MM.1S (cell line): Measurements from ENCODE around the gene TOP2A.

ENCODE experiments used
- DNase-seq: peaks from one replicate; pipeline ENCODE4 v3.0.0-alpha.2; 2015
- H2AFZ ChIP-seq: fragments of 300-600 bp; sonication (generic); 2 replicates; pipeline ENCODE4 v1.6.0; 2016; ENCODE audit warnings: antibody characterized with exemption, low read length
- H3F3A ChIP-seq: fragments of 300-600 bp; sonication (generic); 2 replicates; pipeline ENCODE4 v1.6.1; 2016; ENCODE audit warnings: mild to moderate bottlenecking, antibody characterized with exemption, low read length, moderate library complexity, mixed read lengths; ENCODE audit not compliant: insufficient read depth
- H3K27ac ChIP-seq: fragments of 300-600 bp; sonication (generic); 2 replicates; pipeline ENCODE4 v1.5.1; 2016; ENCODE audit warnings: mild to moderate bottlenecking, low read length
- H3K27me3 ChIP-seq: fragments of 300-600 bp; sonication (generic); replicated peaks from 2 replicates; pipeline ENCODE4 v1.6.0; 2016; ENCODE audit warnings: low read length; ENCODE audit not compliant: insufficient read depth
- H3K36me3 ChIP-seq: fragments of 300-600 bp; sonication (generic); replicated peaks from 2 replicates; pipeline ENCODE4 v1.6.1; 2016; ENCODE audit warnings: mild to moderate bottlenecking, low read length, mixed read lengths; ENCODE audit not compliant: insufficient read depth
- H3K4me1 ChIP-seq: fragments of 300-600 bp; sonication (generic); 2 replicates; pipeline ENCODE4 v1.6.1; 2016; ENCODE audit warnings: low read length, mixed read lengths
- H3K4me2 ChIP-seq: fragments of 300-600 bp; sonication (generic); 2 replicates; pipeline ENCODE4 v1.6.0; 2016; ENCODE audit warnings: low read depth, low read length
- H3K4me3 ChIP-seq: fragments of 300-600 bp; sonication (generic); 2 replicates; pipeline ENCODE4 v1.5.1; 2016; ENCODE audit warnings: low read length, mixed read lengths
- H3K79me2 ChIP-seq: fragments of 300-600 bp; sonication (generic); 2 replicates; pipeline ENCODE4 v1.6.1; 2016; ENCODE audit warnings: mixed run types, low read length, mixed read lengths
- H3K9ac ChIP-seq: fragments of 300-600 bp; sonication (generic); 2 replicates; pipeline ENCODE4 v1.6.1; 2016; ENCODE audit warnings: low read length, mixed read lengths
- H3K9me2 ChIP-seq: fragments of 300-600 bp; sonication (generic); replicated peaks from 2 replicates; pipeline ENCODE4 v1.6.1; 2016; ENCODE audit warnings: mild to moderate bottlenecking, low read length, mixed read lengths; ENCODE audit not compliant: insufficient read depth
- H3K9me3 ChIP-seq: fragments of 300-600 bp; sonication (generic); replicated peaks from 2 replicates; pipeline ENCODE4 v1.6.1; 2016; ENCODE audit warnings: mild to moderate bottlenecking, low read length, mixed read lengths; ENCODE audit not compliant: insufficient read depth
- H4K20me1 ChIP-seq: fragments of 300-600 bp; sonication (generic); 2 replicates; pipeline ENCODE4 v1.6.1; 2016; ENCODE audit warnings: mild to moderate bottlenecking, low read length, moderate library complexity, mixed read lengths; ENCODE audit not compliant: insufficient read depth
- EZH2 ChIP-seq: fragments of 300-600 bp; sonication (generic); optimal IDR thresholded peaks from 2 replicates; pipeline ENCODE3; 2017; ENCODE audit warnings: low read depth, mild to moderate bottlenecking, antibody characterized with exemption, low read length, mixed read lengths
- EZH2phosphoT487 ChIP-seq: fragments of 300-600 bp; sonication (generic); IDR thresholded peaks from 2 replicates; pipeline ENCODE4 v1.6.1; 2018; ENCODE audit warnings: antibody characterized with exemption, low read length
- TF ChIP-seq, protein P1 (sequence below): fragments of 300-600 bp; sonication (generic); IDR thresholded peaks from 2 replicates; pipeline ENCODE4 v1.5.1; 2016; ENCODE audit warnings: antibody characterized with exemption, low read length, mixed read lengths

Gene TOP2A

DNA sequence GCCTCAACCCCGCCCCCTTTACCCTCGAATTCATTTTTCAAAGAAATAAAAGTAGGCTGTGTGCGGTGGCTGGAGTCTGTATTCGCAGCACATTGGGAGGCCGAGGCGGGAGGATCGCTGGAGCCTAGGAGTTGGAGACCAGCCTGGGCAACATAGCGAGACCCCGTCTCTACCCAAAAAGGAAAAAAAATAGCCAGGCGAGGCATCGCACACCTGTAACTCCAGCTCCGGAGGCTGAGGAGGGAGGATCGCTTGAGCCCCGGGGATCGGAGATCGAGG, 671 bp upstream of the TOP2A start:
- peak overlapping the region; percentile 98 for H3K4me3 ChIP-seq
- H3K9me2 ChIP-seq = no peaks in the 10 kb centered on the region
- H3K9me3 ChIP-seq = no peaks in the 10 kb centered on the region
- no peaks in the 10 kb centered on the region for H3K27me3 ChIP-seq
- H3K27ac ChIP-seq = no peak overlapping the region
- peaks cover 37% of the 10 kb centered on the region for H3K79me2 ChIP-seq
- peak overlapping the region; percentile 93 for H3K4me2 ChIP-seq
- H3K4me1 ChIP-seq = peaks cover 12% of the 10 kb centered on the region; the same call in 1 of the 2 replicates
- peak overlapping the region; percentile 100 for H2AFZ ChIP-seq
- 0 out of 2 replicates have a peak, but pooled peaks cover 3% of the 10 kb centered on the region for H3F3A ChIP-seq
- no peaks in the 10 kb centered on the region for H4K20me1 ChIP-seq
- no peak for DNase-seq
- H3K9ac ChIP-seq = peak overlapping the region; percentile 51; the same call in 1 of the 2 replicates
- TF ChIP-seq EZH2 (no peak), EZH2phosphoT487 (no peak)
- TF ChIP-seq, protein P1, sequence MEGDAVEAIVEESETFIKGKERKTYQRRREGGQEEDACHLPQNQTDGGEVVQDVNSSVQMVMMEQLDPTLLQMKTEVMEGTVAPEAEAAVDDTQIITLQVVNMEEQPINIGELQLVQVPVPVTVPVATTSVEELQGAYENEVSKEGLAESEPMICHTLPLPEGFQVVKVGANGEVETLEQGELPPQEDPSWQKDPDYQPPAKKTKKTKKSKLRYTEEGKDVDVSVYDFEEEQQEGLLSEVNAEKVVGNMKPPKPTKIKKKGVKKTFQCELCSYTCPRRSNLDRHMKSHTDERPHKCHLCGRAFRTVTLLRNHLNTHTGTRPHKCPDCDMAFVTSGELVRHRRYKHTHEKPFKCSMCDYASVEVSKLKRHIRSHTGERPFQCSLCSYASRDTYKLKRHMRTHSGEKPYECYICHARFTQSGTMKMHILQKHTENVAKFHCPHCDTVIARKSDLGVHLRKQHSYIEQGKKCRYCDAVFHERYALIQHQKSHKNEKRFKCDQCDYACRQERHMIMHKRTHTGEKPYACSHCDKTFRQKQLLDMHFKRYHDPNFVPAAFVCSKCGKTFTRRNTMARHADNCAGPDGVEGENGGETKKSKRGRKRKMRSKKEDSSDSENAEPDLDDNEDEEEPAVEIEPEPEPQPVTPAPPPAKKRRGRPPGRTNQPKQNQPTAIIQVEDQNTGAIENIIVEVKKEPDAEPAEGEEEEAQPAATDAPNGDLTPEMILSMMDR = no peak
- no peaks in the 10 kb centered on the region; the same call in 1 of the 2 replicates for H3K36me3 ChIP-seq

DNA sequence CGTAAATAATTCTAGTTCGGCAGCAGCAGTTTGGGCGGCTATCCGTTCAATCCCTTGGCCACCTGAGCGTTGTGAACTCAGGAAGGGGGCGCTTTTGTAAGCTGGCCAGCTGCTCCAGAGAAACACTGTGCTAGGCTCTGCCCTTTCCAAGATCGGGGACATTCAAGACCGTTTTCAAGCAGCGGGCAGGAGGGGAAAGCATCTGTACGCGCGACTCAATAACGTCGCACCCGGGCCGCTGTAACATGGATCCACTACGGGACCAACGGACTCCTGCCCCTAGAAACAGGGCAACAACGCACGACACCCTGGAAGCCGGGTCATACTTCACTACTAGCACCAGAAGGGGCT, 463 bp downstream of the TOP2A start:
- peak overlapping the region; percentile 39; the same call in 1 of the 2 replicates for H3K27ac ChIP-seq
- no peaks in the 10 kb centered on the region for H3K27me3 ChIP-seq
- H3K9me3 ChIP-seq = no peaks in the 10 kb centered on the region
- TF ChIP-seq EZH2 = no peak
- no peak for TF ChIP-seq EZH2phosphoT487
- TF ChIP-seq, protein P1 = no peak
- H3K36me3 ChIP-seq = peaks cover 3% of the 10 kb centered on the region
- H3K4me3 ChIP-seq = peak overlapping the region; percentile 98
- H3K9ac ChIP-seq = peak overlapping the region; percentile 79
- H3F3A ChIP-seq = 0 out of 2 replicates have a peak, but pooled peaks cover 3% of the 10 kb centered on the region
- H3K4me1 ChIP-seq = peaks cover 12% of the 10 kb centered on the region; the same call in 1 of the 2 replicates
- DNase-seq = peak; percentile 31
- H3K9me2 ChIP-seq = no peaks in the 10 kb centered on the region
- H3K4me2 ChIP-seq = peak overlapping the region; percentile 81
- peak overlapping the region; percentile 93 for H2AFZ ChIP-seq
- peaks cover 45% of the 10 kb centered on the region for H3K79me2 ChIP-seq
- H4K20me1 ChIP-seq = no peaks in the 10 kb centered on the region

DNA sequence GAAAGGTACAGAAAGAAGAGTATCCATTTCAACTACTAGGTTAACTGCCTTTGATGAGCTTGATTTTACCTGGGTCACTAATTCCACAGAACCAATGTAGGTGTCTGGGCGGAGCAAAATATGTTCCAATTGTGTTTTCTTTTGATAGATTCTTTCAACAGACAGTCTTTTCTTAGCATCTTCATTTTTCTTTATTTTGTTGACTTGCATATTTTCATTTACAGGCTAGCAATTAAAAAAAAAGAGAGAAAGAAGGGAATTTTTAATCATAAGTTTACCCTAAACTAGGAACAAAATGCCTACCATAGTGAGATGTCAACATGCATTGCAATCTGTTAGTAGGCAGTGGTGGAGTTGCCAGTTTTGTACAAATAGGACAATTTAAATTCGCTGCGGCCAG, 1.0 kb downstream of the TOP2A start:
- Histone ChIP-seq H2AFZ (peak overlapping the region; percentile 93; the same call in 1 of the 2 replicates), H3K27me3 (no peaks in the 10 kb centered on the region), H3K9ac (peak overlapping the region; percentile 79), H3K9me3 (no peaks in the 10 kb centered on the region), H3K4me3 (peak overlapping the region; percentile 98), H3K9me2 (no peaks in the 10 kb centered on the region), H3K36me3 (peaks cover 3% of the 10 kb centered on the region), H3K27ac (no peak overlapping the region), H3K4me2 (peak overlapping the region; percentile 81), H4K20me1 (no peaks in the 10 kb centered on the region), H3F3A (peaks cover 6% of the 10 kb centered on the region; the same call in 1 of the 2 replicates), H3K4me1 (peaks cover 12% of the 10 kb centered on the region; the same call in 1 of the 2 replicates), H3K79me2 (peaks cover 51% of the 10 kb centered on the region)
- DNase-seq = peak; percentile 15
- TF ChIP-seq, protein P1 = no peak
